ENCODE data around the gene HTR2A. TPM values are rescaled to one million over a fixed set of nuclear protein-coding genes. Genes with fewer than 3 reads are reported as not detected.
A peak's percentile ranks its signal among the peaks of the same experiment; 100 is the strongest.

The HTR2A gene
- 0.34 and 2.2 TPM in 2 replicates for total RNA-seq (2014; rRNA removed)
- polyA plus RNA-seq (2012): 0.07 TPM

DNA sequence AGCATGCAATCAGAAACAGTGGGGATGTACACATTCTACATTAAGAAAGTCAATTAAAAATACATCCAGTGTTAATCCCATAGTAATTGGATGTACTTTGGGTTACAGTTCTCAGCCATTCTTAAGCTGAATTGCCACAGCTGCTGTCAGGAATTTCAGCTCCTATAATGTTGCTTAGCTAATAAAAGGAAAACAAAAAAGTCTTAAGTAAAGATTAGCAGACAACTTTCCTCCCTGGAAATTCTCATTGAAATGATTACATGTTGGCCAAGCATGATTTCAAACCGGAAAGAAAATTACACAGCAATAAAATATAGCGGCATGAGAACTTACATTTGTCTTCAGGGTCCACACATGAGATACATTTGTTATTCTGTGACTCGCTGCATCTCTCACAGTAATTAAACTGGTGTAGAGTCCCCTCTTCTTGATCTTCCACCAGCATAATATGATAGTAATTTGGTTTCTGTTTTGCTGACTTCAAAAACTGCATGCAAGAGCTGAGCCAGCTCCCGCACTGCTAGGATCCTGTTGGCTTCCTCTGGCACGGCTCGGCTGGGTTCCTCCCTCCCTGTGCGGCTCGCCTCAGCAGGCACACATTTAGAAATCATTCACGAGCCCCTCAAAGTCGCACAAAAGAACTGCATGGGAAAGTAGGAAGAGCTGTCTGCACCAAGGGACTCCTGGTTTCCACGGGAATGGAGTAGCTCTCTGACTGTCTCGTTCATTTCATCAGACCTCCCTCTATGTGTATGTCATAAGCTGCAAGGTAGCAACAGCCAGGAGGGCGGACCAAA, at the start of gene HTR2A:
TSS of gene HTR2A (minus strand) at position 713 of the 797 bp plus-strand sequence. CDS start 1,147 bp downstream, outside the sequence.
- peak; percentile 45 for DNase-seq (ENCODE audit: low read depth)

DNA sequence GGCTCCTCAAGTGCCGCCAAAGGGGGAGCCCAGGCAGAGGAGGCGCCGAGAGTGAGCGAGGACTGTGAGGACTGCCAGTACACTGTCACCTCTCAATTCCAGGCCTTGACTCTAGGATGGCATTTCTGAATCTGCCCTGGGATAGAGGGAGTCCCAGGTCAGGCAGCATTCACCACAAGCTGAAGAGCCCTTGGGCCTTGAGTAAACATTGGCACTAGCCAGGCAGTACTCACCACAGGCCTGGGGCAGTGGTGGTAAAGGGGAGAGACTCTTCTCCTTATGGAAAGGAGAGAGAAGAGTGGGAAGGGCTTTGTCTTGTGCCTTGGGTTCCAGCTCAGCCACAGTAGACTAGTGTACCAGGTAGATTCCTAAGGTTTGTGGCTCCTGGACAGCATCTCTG, 39.7 kb upstream of the HTR2A start:
- DNase-seq (ENCODE audit: low read depth): no peak

DNA sequence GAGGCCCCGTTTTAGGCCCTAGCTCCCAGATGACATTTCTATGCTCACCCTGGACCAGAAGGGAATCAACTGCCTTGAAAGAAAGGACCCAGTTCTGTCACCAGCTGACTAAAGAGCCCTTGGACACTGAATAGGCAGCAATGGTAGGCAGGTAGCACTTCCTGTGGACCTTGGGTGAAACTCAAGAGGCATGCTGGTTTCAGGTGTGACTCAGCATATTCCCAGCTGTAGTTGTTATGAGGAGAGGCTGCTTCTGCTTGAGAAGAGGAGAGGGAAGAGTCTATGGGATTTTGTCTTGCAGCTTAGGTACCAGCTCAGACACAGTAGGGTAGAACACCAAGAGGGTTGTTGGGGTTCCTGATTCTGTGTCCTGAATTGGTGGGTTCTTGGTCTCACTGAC, 37.9 kb upstream of the HTR2A start:
- DNase-seq (ENCODE audit: low read depth): no peak

DNA sequence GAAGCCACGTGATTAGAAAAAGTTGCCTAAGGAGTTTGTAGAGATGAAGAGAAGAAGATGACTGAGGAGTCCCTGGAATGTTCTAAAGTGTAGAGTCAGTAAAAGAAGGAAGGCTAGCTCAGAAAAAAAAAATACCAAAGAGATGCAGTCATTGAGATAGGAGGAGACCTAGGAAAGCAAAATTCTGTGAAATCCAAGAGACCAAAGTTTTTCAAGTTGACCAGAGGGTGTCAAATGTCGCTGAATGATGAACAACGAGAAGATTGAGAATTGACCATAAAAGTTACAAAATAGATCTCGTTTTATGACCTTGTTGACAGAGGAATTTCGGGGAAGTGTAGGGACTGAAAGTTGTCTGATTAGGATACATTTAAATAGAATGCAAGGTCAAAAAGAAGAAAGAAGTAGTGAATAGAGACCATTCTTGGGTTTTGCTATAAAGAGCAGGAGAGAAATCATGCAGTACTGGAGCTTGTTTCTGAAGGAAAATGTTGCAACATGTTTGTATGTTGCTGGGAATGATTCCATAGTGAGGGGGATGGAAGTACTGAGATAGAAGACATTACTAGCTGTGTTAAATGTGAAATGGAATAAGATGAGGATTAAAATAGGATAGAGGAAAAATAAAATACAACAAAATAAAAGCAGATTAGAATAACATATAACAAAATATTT, 30.2 kb upstream of the HTR2A start:
- peak; percentile 50 for DNase-seq (ENCODE audit: low read depth)

DNA sequence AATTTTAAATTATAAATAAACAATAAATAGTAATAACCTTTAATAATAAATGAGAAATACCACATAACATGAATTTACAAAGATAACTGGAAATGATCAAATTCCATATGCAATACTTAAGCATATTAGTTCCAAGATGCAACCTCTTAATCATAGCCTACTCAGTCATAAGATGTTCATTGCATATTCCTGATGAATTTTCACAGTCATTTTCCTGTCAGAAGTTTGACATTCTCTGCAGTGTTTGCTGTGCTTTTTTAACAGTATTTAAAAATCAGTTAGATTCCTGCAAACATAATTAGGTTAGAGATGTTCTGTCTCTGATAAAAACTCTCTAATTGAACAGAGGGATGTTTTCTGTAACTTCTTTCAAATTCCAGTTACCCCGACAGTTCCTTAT, 28.6 kb upstream of the HTR2A start:
- no peak for DNase-seq (ENCODE audit: low read depth)

DNA sequence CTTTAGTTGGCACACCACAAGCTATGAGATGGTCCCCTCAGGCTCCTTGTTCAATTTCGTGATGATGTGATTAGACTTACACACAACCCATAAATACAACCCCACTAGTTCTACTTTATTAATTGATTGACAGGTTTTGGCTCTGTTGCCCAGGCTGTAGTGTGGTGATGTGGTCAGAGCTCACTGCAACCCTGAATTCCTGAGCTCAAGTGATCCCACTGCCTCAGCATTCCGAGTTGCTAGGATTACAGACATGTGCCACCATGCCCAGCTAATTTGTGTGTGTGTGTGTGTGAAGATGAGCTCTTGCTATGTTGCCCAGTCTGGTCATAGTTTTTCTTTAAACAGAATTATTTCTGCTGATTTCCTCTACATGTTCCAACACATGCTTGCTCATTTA, 17.5 kb upstream of the HTR2A start:
- DNase-seq (ENCODE audit: low read depth): peak; percentile 46

DNA sequence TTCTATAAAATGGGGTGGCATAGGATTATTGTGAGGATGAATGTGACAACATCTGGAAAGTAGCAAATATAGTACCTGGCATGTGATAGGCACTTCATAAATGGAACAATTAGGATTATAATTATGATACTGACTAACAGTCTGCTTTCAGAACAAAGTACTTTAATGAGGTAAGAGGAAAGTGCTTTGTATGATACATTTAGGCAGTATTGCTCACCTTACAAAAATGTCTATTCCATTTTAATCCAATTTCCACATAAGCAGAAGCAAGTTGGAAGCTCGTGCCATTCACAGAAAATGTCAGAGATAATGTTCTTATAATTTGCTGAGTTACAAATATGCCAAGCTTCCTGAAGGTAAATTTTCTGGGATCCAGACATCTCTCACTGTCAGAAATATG, 16.9 kb upstream of the HTR2A start:
- no peak for DNase-seq (ENCODE audit: low read depth)

DNA sequence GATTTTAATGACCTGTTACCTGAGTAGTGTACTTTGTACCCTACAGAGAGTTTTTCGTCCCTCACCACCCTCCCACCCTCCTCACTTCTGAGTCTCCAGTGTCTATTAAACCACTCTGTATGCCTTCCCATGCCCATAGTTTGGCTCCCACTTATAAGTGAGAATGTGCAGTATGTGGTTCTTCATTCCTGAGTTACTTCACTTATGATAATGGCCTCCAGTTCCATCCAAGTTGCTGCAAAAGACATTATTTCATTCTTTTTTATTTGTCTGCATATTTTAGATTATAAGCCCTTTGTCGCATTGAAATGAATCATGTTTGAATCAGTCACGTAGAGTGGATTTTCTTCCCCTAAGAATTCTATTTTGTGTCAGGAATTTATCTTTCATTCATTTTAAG, 12.2 kb upstream of the HTR2A start:
- DNase-seq (ENCODE audit: low read depth): no peak

DNA sequence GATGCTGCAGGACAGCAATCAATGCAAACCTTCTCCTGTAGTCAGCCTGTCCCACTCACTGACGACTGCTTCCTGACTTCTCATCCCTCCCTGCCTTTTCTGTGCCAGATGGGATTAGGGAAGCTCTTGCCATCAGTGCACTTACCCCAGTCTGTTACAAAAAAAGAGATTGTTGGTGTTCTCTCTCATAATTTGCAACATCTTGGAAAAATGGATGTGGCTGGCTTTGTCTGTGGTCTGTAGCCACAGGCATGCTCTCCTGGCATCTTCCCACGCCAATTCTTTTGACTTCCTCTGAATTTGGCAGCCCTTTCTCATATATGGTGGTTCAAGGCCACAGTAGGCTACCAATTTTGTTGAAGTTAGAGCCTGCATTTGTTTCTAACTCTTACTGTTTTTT, 11.6 kb upstream of the HTR2A start:
- peak; percentile 83 for DNase-seq (ENCODE audit: low read depth)

DNA sequence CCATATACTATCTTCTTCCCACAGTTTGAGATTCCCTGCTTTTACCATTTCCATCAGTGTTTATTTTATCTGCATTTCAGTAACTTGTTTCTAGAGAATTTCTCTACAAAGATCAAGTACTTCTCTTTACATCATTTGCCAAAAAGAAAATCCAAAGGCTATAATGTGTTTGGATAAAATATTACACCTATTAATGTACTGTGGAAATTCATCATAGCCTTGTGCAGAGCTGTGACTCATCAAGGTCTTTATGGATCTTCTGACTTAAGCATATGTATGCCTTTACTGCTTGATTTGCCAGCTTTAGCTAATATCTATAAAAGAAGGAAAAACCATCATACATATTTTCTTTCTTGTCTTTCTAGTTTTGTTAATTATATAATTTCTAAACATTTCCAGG, 9.6 kb upstream of the HTR2A start:
- no peak for DNase-seq (ENCODE audit: low read depth)

DNA sequence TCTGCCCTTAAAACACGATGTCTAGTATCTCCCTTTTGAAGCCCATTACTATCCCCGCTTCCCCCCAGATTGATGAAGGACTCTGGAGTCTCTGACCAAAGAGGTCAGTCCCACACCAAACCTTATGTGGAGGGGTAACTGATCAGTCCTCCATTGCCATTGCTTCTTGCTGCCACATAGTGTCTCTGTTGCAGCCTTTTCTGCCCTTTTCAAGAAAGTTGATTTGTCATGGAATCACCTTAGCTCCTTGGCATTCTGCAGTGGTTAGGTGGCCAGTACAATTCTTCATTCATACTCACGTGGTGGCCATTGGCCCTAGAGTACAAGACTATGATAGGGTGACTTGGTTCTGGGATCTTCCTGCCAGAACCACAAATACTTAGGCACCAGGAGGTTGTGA, 8.4 kb upstream of the HTR2A start:
- DNase-seq (ENCODE audit: low read depth): peak; percentile 53

DNA sequence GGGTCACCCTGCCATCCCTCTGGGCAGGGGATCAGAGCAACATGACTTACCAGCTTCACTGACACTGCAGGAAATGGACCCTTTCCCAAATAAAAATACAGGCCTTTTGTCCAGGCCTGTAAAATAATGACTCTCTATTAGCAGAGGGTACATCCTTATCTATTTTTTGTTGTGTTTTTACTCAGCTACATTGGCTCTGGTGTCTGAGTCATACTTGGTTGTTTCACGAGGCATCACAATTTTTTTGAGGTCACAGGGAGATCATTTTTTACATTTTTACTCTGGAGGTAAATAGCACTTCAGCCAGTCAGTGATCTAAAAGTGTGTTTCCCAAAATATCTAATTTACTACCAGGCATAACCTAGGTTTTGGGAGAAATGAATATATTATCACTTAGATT, 6.9 kb upstream of the HTR2A start:
- DNase-seq (ENCODE audit: low read depth): peak; percentile 49

DNA sequence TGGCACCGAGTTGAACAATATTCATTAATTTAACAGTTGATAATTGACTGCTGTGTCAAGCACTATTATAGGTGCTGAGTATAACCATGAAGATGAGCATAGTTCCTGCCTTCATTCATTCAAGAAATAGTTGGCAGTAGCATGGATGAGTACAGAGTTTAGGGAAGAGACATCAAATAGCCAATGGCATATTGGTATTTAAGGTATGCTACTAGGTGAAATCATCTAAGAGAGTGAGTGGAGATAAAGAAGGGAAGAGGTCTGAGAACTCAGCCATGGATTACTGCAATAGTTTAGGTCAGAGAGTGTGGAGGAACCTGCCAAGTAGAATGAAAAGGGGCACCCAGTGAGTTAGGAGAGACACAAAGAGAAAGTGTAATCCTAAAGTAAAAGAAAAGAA, 4.9 kb upstream of the HTR2A start:
- no peak for DNase-seq (ENCODE audit: low read depth)

DNA sequence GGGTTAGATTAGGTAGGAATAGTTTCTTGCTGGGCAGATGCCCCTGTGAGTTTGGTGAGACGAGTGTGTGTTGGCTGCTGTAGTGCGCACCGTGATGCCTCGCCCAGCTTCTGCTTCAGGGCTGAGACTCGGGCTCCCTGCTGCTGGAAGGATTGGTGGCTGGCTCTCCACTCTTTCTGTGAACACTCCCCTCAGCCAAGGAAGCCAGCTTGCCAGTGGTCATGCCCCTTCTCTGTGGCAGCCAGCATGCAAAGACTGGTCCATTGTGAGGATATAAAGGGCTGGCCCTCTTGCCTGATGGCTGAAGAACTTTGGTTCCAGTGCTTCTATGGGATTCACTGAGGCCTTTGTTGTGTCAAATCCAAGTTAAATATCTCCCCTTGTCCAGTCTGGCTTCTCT, 2.9 kb upstream of the HTR2A start:
- no peak for DNase-seq (ENCODE audit: low read depth)

DNA sequence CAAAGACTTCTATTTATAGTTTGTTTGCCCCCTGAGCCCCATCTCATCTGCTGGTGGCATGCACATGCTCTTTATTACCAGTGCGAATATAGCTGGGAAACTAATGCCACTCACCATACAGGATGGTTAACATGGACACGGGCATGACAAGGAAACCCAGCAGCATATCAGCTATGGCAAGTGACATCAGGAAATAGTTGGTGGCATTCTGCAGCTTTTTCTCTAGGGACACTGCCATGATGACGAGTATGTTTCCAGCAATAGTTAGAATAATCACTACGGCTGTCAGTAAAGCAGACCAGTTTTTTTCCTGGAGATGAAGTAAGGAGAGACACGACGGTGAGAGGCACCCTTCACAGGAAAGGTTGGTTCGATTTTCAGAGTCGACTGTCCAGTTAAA, 1.5 kb downstream of the HTR2A start:
- no peak for DNase-seq (ENCODE audit: low read depth)

DNA sequence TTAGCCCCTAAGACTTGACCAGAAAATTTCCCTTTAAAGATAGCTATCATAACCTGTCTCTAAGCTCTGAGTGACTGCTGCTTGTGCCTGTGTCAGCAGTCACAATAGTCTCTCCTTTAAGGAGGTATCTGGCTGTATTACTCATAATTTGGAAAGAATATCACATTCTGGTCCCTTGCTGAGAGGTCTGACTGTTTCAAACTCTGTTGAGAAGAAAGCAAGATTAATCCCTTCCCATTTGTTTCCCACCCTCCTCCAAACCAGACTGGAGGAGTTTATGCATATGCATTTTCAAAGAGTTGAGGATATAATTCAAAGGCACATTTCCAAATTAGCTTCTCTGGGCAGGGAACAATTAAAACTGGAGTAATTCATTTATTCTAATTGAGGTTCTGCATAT, 2.3 kb downstream of the HTR2A start:
- DNase-seq (ENCODE audit: low read depth): peak; percentile 49

DNA sequence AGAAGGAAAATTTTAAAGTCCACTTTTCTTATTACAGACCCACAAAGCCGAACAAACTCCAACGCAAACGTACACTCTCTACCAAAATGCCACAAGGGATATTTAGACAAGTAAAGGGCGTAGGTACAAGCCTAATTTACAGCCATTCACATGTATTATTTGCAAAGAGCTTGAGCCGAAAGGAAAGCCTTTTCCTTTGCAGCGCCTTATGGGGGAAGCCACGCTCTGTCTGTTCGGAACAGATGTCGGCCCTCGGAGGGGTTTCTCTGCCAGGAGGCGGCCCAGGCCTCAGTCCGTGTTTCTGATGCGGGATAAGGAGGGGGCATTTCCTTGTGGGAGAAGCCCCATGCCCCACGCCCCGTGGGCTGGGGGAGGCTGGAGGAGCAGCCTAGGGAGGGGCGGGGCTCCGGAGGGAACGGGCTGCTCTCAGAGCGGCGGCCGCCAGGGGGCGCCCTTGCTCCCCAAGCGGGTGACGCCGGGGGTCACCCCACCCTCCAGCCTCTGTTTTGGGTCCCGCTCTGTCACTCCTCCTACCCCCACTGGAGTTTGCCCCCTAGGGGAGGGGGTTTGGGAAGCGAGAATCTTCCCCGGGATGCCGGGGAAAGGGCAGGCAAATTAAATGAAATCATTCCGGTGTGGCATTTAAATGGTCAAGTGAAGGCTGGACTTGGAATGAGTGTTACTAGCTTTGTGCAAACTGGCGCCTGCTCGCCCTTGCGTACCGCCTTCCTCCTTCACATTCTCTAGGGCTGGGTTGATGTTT, 2.9 kb downstream of the HTR2A start:
- DNase-seq (ENCODE audit: low read depth): peak; percentile 54

DNA sequence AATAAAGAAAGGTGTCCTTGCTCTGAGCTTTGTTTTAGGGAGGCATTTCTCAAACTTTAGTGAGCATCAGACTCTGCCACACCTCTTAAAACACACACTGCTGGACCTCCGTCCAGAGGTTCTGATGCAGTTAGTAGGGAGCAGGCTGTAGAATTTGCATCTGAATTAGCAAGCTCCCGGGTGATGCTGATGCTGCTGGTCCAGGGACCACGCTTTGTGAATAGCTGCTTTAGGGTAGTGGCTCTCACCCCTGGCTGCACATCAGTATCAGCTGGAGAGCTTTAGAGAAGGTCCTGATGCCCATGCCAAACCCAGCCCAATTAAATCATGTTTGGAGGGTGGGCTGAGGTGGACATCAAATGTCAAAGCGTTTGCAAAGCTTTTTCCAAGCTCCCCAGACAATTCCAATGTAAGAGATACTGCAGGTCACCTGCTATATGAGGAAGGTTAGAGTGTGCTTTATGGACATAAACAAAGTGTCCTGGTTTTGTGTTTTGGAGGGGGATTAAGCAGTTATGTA, 3.6 kb downstream of the HTR2A start:
- no peak for DNase-seq (ENCODE audit: low read depth)

DNA sequence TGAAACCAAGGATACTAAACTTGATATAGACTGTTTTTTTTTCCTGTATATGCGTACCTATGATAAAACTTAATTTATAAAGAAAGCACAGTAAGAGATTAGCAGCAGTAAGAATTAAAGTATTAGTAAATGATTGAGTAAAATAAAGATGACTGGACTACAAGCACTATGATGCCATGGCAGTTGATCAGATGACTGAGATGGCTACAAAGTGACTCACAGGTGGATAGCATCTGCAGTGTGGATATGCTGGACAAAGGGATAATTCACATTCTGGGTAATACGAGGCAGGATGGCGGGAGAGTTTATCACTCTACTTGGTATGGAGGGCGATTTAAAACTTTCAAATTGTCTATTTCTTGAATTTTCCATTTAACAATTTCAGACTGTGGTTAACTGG, 11.8 kb downstream of the HTR2A start:
- peak; percentile 51 for DNase-seq (ENCODE audit: low read depth)

DNA sequence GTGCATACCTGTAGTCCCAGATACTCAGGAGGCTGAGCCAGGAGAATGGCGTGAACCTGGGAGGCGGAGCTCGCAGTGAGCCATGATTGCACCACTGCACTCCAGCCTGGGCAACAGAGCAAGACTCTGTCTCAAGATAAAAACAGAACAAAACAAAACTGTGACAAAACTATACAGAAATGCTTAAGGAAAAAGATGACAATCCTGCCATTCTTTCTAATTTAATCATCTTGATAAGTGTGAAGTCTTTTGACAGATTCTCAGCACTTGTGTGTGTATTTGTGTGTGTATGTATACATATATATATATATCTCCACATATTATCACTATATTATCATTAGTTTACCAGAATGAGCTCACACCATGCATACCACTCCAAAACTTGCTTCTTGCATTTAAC, 12.3 kb downstream of the HTR2A start:
- no peak for DNase-seq (ENCODE audit: low read depth)

DNA sequence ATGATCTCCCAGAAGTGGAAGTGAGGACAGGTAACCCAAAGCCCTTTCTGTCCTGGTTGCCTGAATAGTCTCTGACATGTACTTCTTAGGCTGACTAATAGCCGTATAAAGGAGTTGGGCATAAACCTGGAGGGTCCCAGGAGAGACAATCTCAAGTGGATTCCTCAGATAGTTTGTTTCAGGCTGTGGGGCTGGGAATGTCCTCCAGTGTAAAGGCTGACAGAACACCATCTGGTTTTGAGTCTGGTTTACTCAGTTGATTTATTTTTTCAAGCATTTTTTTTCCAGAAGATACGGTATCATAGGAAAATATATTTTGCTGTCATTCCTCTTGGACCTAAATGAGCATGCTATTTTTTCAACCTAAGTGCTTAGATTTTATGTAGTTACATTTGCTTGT, 15.2 kb downstream of the HTR2A start:
- DNase-seq (ENCODE audit: low read depth): no peak

DNA sequence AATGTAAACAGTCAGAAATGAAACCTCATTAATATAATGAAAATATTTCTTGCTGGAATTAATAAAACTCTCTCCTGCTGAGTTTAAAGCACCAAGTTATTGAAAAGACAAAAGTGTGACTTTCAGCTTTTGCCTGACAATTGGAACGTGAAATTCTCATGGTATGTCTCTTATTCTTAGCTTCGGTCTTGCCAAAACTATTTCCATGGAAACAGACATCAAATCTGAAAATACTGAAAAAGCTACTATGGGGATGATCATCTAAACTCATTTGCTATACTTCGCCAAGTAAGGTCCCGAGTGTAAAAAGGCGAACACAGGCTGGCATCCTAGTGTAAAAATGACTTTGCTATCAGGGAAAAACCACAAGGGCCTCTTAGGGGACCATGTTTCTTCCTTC, 22.8 kb downstream of the HTR2A start:
- no peak for DNase-seq (ENCODE audit: low read depth)

Measured in LHCN-M2 (cell line).